A673 (cell line): ENCODE data around the gene NAV2.

Experiments
- EZH2 ChIP-seq: fragments of 200-600 bp; sonication (generic); IDR thresholded peaks from 2 replicates; pipeline ENCODE4 v1.6.1; 2017; ENCODE audit warnings: borderline replicate concordance, low read depth, mild to moderate bottlenecking, mixed read lengths, antibody characterized with exemption, low read length; ENCODE audit not compliant: poor library complexity, severe bottlenecking
- TF ChIP-seq, protein P1 (sequence below): fragments of 300-800, 200-600 bp; sonication (generic); conservative IDR thresholded peaks from 2 replicates; pipeline ENCODE4 v1.5.1; 2017; ENCODE audit warnings: low read depth, mild to moderate bottlenecking, antibody characterized with exemption, low read length, moderate library complexity, mixed read lengths

DNA sequence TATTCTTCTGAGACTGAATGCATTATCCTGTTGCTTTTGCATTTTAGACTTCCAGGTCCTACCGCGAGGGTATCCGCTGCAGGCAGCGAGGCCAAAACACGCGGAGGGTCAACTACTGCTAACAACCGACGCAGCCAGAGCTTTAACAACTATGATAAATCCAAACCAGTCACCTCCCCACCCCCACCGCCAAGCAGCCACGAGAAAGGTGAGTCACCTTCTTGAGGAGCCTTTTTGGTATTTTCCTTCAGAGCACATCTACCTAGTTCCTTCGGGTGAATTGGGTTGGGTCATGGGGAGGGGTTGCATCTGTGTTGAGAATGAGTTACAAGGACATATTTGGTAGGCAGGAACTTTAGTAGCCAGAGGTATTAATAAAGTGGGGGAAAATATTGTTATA is 179.8 kb downstream of the NAV2 start:
- TF ChIP-seq, protein P1, sequence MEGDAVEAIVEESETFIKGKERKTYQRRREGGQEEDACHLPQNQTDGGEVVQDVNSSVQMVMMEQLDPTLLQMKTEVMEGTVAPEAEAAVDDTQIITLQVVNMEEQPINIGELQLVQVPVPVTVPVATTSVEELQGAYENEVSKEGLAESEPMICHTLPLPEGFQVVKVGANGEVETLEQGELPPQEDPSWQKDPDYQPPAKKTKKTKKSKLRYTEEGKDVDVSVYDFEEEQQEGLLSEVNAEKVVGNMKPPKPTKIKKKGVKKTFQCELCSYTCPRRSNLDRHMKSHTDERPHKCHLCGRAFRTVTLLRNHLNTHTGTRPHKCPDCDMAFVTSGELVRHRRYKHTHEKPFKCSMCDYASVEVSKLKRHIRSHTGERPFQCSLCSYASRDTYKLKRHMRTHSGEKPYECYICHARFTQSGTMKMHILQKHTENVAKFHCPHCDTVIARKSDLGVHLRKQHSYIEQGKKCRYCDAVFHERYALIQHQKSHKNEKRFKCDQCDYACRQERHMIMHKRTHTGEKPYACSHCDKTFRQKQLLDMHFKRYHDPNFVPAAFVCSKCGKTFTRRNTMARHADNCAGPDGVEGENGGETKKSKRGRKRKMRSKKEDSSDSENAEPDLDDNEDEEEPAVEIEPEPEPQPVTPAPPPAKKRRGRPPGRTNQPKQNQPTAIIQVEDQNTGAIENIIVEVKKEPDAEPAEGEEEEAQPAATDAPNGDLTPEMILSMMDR, result no peak
- TF ChIP-seq EZH2, result no peak
